GM12875 (cell line): ENCODE data around the gene RAB17.

Source experiments
- H3K4me3 ChIP-seq: one replicate; pipeline ENCODE4 v1.5.1; 2011; ENCODE audit warnings: low read depth, low read length, control low read depth
- CTCF ChIP-seq: IDR thresholded peaks from 2 replicates; pipeline ENCODE4 v1.5.1; 2011; ENCODE audit warnings: low read depth, mild to moderate bottlenecking, control low read depth, inconsistent platforms, low read length, moderate library complexity, borderline replicate concordance; ENCODE audit not compliant: insufficient read depth

Gene RAB17

GRCh38 chr2:237581326-237581725 lies 9.2 kb downstream of the RAB17 start:
- no peak for TF ChIP-seq CTCF
- no peak overlapping the region for H3K4me3 ChIP-seq

- H3K4me3 ChIP-seq = no peak overlapping the region
- no peak for TF ChIP-seq CTCF
Measured at GRCh38 chr2:237577956-237578870, 12.3 kb downstream of the RAB17 start.

GRCh38 chr2:237577458-237577857 lies 13.1 kb downstream of the RAB17 start:
- TF ChIP-seq CTCF = no peak
- H3K4me3 ChIP-seq = no peak overlapping the region

- H3K4me3 ChIP-seq = no peak overlapping the region
- no peak for TF ChIP-seq CTCF
Measured at GRCh38 chr2:237576974-237577373, 13.6 kb downstream of the RAB17 start.

- H3K4me3 ChIP-seq = no peak overlapping the region
- TF ChIP-seq CTCF = no peak
Measured at GRCh38 chr2:237575869-237576862, 14.4 kb downstream of the RAB17 start.

GRCh38 chr2:237574894-237575868 lies 15.4 kb downstream of the RAB17 start:
- TF ChIP-seq CTCF = no peak
- H3K4me3 ChIP-seq = no peak overlapping the region
